Measurements from ENCODE around the gene CXCL3.
A peak's percentile ranks its signal among the peaks of the same experiment; 100 is the strongest.
"Not testable (repeated sequence)": the region's sequence is repeated elsewhere in the genome, so short reads cannot be mapped to it uniquely, and the experiment has no call there.

CXCL3 gene

GRCh38 chr4:74038425-74039314, at the start of gene CXCL3:
Gene CXCL3, minus strand, starts transcription at chr4:74038689. Its CDS starts 78 bp downstream, at chr4:74038611.
- TF ChIP-seq ZFX (IDR thresholded peaks at IDR 0.05), result no peak
- TF ChIP-seq CTCF (conservative IDR thresholded peaks at IDR 0.05), result peak; percentile 34
- no peak within 1 kb of the TSS for H3K27ac ChIP-seq

GRCh38 chr4:74087481-74087880, 49.0 kb upstream of the CXCL3 start:
- TF ChIP-seq ZFX (IDR thresholded peaks at IDR 0.05) (no peak), CTCF (conservative IDR thresholded peaks at IDR 0.05) (no peak)
- no peak overlapping the region for H3K27ac ChIP-seq

GRCh38 chr4:74085669-74086068, 47.2 kb upstream of the CXCL3 start:
- TF ChIP-seq ZFX (IDR thresholded peaks at IDR 0.05) (no peak), CTCF (conservative IDR thresholded peaks at IDR 0.05) (no peak)
- no peak overlapping the region for H3K27ac ChIP-seq

- TF ChIP-seq CTCF (conservative IDR thresholded peaks at IDR 0.05), result no peak
- no peak for TF ChIP-seq ZFX (IDR thresholded peaks at IDR 0.05)
- H3K27ac ChIP-seq, result no peak overlapping the region
Observed at GRCh38 chr4:74084984-74085383, 46.5 kb upstream of the CXCL3 start.

- no peak overlapping the region for H3K27ac ChIP-seq
- TF ChIP-seq CTCF (conservative IDR thresholded peaks at IDR 0.05), result no peak
- no peak for TF ChIP-seq ZFX (IDR thresholded peaks at IDR 0.05)
Observed at GRCh38 chr4:74083546-74083945, 45.1 kb upstream of the CXCL3 start.

- H3K27ac ChIP-seq, result no peak overlapping the region
- TF ChIP-seq ZFX (IDR thresholded peaks at IDR 0.05) (no peak), CTCF (conservative IDR thresholded peaks at IDR 0.05) (no peak)
Observed at GRCh38 chr4:74081035-74081434, 42.5 kb upstream of the CXCL3 start.

GRCh38 chr4:74080351-74080750, 41.9 kb upstream of the CXCL3 start:
- H3K27ac ChIP-seq, result not testable (repeated sequence)

GRCh38 chr4:74079024-74079423, 40.5 kb upstream of the CXCL3 start:
- H3K27ac ChIP-seq, result not testable (repeated sequence)
